GM10266 (cell line): Measurements from ENCODE around the gene PREX1.

ENCODE experiments used
- DNase-seq: peaks from one replicate; pipeline ENCODE4 v3.0.0; 2012; ENCODE audit errors: extremely low spot score
- CTCF ChIP-seq: IDR thresholded peaks from 2 replicates; pipeline ENCODE4 v1.5.1; 2012; ENCODE audit warnings: mild to moderate bottlenecking, low read depth; ENCODE audit not compliant: control insufficient read depth, insufficient read depth; ENCODE audit errors: missing control alignments

PREX1 gene

GRCh38 chr20:48754292-48754691 lies 73.5 kb downstream of the PREX1 start:
- TF ChIP-seq CTCF: no peak

GRCh38 chr20:48752963-48753362 lies 74.8 kb downstream of the PREX1 start:
- no peak for DNase-seq
- no peak for TF ChIP-seq CTCF

More at GRCh38 chr20:48754292-48754691, 73.5 kb downstream of the PREX1 start:
- no peak for DNase-seq

- no peak for DNase-seq
- TF ChIP-seq CTCF: no peak
These were observed 75.9 kb downstream of the PREX1 start for GRCh38 chr20:48751871-48752270.

- TF ChIP-seq CTCF: no peak
- DNase-seq: no peak
These were observed 76.7 kb downstream of the PREX1 start for GRCh38 chr20:48750941-48751635.

- no peak for TF ChIP-seq CTCF
These were observed 77.4 kb downstream of the PREX1 start for GRCh38 chr20:48750376-48750775.

GRCh38 chr20:48749437-48749836 lies 78.4 kb downstream of the PREX1 start:
- no peak for TF ChIP-seq CTCF
- DNase-seq: no peak

More at GRCh38 chr20:48750376-48750775, 77.4 kb downstream of the PREX1 start:
- no peak for DNase-seq

GRCh38 chr20:48748556-48748955 lies 79.2 kb downstream of the PREX1 start:
- TF ChIP-seq CTCF: no peak
- no peak for DNase-seq
